Keratinocyte (primary cell): ENCODE measurements around the gene STK32B. TPM values are rescaled to one million over a fixed set of nuclear protein-coding genes. Genes with fewer than 3 reads are reported as not detected.

ENCODE experiments used
- DNase-seq: peaks from one replicate; pipeline ENCODE4 v3.0.0-alpha.2; 2011; ENCODE audit warnings: low read depth, missing footprints, low spot score
- FAIRE-seq: peaks from 2 replicates; lab custom pipeline; 2011; peaks lifted over from hg19 to GRCh38; lab: Jason Lieb, UNC
- H2AFZ ChIP-seq: 2 replicates; pipeline ENCODE4 v1.6.0; 2012; ENCODE audit warnings: low read length, control low read depth, inconsistent platforms; ENCODE audit not compliant: control insufficient read depth
- H3K27ac ChIP-seq: 2 replicates; pipeline ENCODE4 v1.5.1; 2011; ENCODE audit warnings: low read length; ENCODE audit not compliant: control insufficient read depth, insufficient read depth
- H3K27me3 ChIP-seq: 3 replicates; pipeline ENCODE4 v1.6.0; 2011; ENCODE audit warnings: low read length; ENCODE audit not compliant: control insufficient read depth, insufficient read depth; ENCODE audit errors: extremely low read depth
- H3K36me3 ChIP-seq, 2 experiments: 2 replicates in 1 of 2; 3 replicates in 1 of 2; pipeline ENCODE4 v1.5.1; 2011; ENCODE audit warnings: low read length in 2 of 2, mild to moderate bottlenecking in 1 of 2; ENCODE audit not compliant: control insufficient read depth in 2 of 2, insufficient read depth in 2 of 2; ENCODE audit errors: extremely low read depth in 1 of 2
- H3K4me1 ChIP-seq: 3 replicates; pipeline ENCODE4 v1.5.1; 2011; ENCODE audit warnings: low read length; ENCODE audit not compliant: control insufficient read depth, insufficient read depth; ENCODE audit errors: extremely low read depth
- H3K4me2 ChIP-seq: 3 replicates; pipeline ENCODE4 v1.6.0; 2011; ENCODE audit warnings: low read depth, low read length; ENCODE audit not compliant: control insufficient read depth, insufficient read depth; ENCODE audit errors: extremely low read depth
- H3K4me3 ChIP-seq, 3 experiments: fragments of 200-600 bp in 1 of 3; sonication (generic) in 1 of 3; 2 replicates in 2 of 3; 3 replicates in 1 of 3; pipeline ENCODE4 v1.5.1; 2011 to 2016; ENCODE audit warnings: low read length in 3 of 3, mild to moderate bottlenecking in 3 of 3, control low read depth in 2 of 3, inconsistent platforms in 1 of 3, low read depth in 1 of 3, mixed read lengths in 1 of 3, mixed run types in 1 of 3, moderate library complexity in 1 of 3; ENCODE audit not compliant: control insufficient read depth in 2 of 3, insufficient read depth in 2 of 3; ENCODE audit errors: extremely low read depth in 1 of 3
- H3K79me2 ChIP-seq: 2 replicates; pipeline ENCODE4 v1.6.0; 2012; ENCODE audit warnings: low read length; ENCODE audit not compliant: control insufficient read depth, insufficient read depth
- H3K9ac ChIP-seq: 3 replicates; pipeline ENCODE4 v1.6.0; 2011; ENCODE audit warnings: low read length; ENCODE audit not compliant: control insufficient read depth, insufficient read depth; ENCODE audit errors: extremely low read depth
- H3K9me1 ChIP-seq: 3 replicates; pipeline ENCODE4 v1.6.0; 2011; ENCODE audit warnings: low read length; ENCODE audit not compliant: control insufficient read depth, insufficient read depth; ENCODE audit errors: extremely low read depth
- H3K9me3 ChIP-seq: 2 replicates; pipeline ENCODE4 v1.5.1; 2012; ENCODE audit warnings: low read depth, low read length; ENCODE audit not compliant: control insufficient read depth
- H4K20me1 ChIP-seq: 3 replicates; pipeline ENCODE4 v1.6.0; 2011; ENCODE audit warnings: low read length; ENCODE audit not compliant: control insufficient read depth, insufficient read depth; ENCODE audit errors: extremely low read depth
- CTCF ChIP-seq, 3 experiments: IDR thresholded peaks in 1 of 3; conservative IDR thresholded peaks in 1 of 3; optimal IDR thresholded peaks in 1 of 3; 2 replicates in 2 of 3; 3 replicates in 1 of 3; pipeline versions ENCODE3 to v1.5.1; 2011; ENCODE audit warnings: low read length in 3 of 3, mild to moderate bottlenecking in 3 of 3, moderate library complexity in 2 of 3, control low read depth in 1 of 3, inconsistent platforms in 1 of 3; ENCODE audit not compliant: insufficient read depth in 2 of 3; ENCODE audit errors: extremely low read depth in 1 of 3
- EZH2 ChIP-seq: IDR thresholded peaks from one replicate; pipeline ENCODE4 v1.6.1; 2012; ENCODE audit warnings: inconsistent platforms, mild to moderate bottlenecking, low read length, moderate library complexity
- dilution Hi-C: fragments of 300-500 bp; cut with MboI; formaldehyde crosslinking; loops from one replicate; pipeline ENCODE4 v1.7.0; 2020; ENCODE audit warnings: low sequenced_read_pairs; ENCODE audit not compliant: extremely low pct_ligation_motif_present
- polyA plus RNA-seq, 5 experiments: library from polyadenylated mRNA; depleted of rRNA in 3 of 5; stranded (reverse) in 3 of 5; stranded (forward) in 1 of 5; unstranded in 1 of 5; fragments of >200 nt; gene quantifications; 1 replicate in 1 of 5; 2 replicates in 3 of 5; 3 replicates in 1 of 5; pipeline versions ENCODE4 v1.2.1 to v1.2.3, GENCODE V29; 2011 to 2012; ENCODE audit warnings: missing spikeins in 2 of 5, low read depth in 1 of 5, low replicate concordance in 1 of 5

Gene STK32B
- polyA plus RNA-seq, 1 donor (not counting 4 experiments of a cell fraction or from before 2014, with no cell fraction given): 3.4 TPM

DNA sequence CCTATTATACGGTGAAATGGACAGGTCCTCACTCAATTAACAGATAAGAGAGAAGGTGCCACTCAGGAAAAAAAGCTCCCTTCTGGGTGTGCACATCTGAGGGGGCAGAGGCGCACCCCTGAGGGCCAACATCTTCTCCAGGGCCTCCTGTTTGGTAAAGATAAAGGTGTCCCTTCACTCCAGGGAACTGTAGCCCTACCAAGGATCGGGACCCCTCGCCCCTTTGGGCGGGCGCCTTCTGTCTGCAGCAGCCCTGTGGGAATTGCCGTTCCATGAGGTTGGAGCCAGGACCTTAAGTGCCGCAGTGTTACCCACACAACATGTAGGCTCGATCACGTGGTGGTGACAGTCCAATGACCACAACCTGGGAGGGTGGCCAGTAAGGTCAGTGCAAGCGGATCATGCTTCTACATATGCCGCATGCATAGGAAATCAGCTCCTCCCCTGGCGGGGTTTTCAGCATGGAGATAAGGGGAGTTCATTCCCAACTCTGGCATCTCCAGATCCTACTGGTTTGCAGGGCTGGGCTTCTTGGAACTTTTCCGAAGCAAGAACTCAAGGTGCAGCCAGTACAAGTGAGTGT, 403.8 kb downstream of the STK32B start:
- no peak for TF ChIP-seq CTCF (optimal IDR thresholded peaks at IDR 0.05 in 1 of 3, IDR thresholded peaks at IDR 0.05 in 1 of 3, conservative IDR thresholded peaks at IDR 0.05 in 1 of 3; ENCODE audit: extremely low read depth in 1 of 3, insufficient read depth in 2 of 3, low read length in 3 of 3)
- no peak for TF ChIP-seq EZH2
- Histone ChIP-seq H4K20me1 (no peaks in the 10 kb centered on the region), H3K4me1 (no peaks in the 10 kb centered on the region), H3K4me2 (no peak overlapping the region), H3K4me3 (no peak overlapping the region), H3K36me3 (no peaks in the 10 kb centered on the region), H3K27ac (no peak overlapping the region), H3K27me3 (no peaks in the 10 kb centered on the region), H2AFZ (no peak overlapping the region), H3K9ac (no peak overlapping the region), H3K9me1 (no peaks in the 10 kb centered on the region), H3K79me2 (no peaks in the 10 kb centered on the region), H3K9me3 (no peaks in the 10 kb centered on the region)
- FAIRE-seq: no peak
- no peak for DNase-seq
- dilution Hi-C loops: no loop called here

- Histone ChIP-seq H3K9ac (no peak overlapping the region), H4K20me1 (no peaks in the 10 kb centered on the region), H3K27ac (no peak overlapping the region), H3K4me3 (no peak overlapping the region), H3K9me1 (no peaks in the 10 kb centered on the region), H3K4me2 (no peak overlapping the region), H3K36me3 (no peaks in the 10 kb centered on the region), H3K9me3 (no peaks in the 10 kb centered on the region), H3K27me3 (no peaks in the 10 kb centered on the region), H3K79me2 (no peaks in the 10 kb centered on the region), H2AFZ (no peak overlapping the region), H3K4me1 (no peaks in the 10 kb centered on the region)
- dilution Hi-C loops: no loop called here
- TF ChIP-seq CTCF (optimal IDR thresholded peaks at IDR 0.05 in 1 of 3, IDR thresholded peaks at IDR 0.05 in 1 of 3, conservative IDR thresholded peaks at IDR 0.05 in 1 of 3; ENCODE audit: extremely low read depth in 1 of 3, insufficient read depth in 2 of 3, low read length in 3 of 3): no peak
- no peak for TF ChIP-seq EZH2
- FAIRE-seq (no peak), DNase-seq (no peak)
Measured at GRCh38 chr4:5456296-5456845, 405.1 kb downstream of the STK32B start.
